UCSD-AML1 (cell line): ENCODE data around the gene EMCN.
"Not testable (repeated sequence)": the region's sequence is repeated elsewhere in the genome, so short reads cannot be mapped to it uniquely, and the experiment has no call there.

Experiments
- DNase-seq: peaks from one replicate; lab custom pipeline; 2025; ENCODE audit not compliant: unreplicated experiment; lab: John Stamatoyannopoulos, UW

EMCN gene

DNA sequence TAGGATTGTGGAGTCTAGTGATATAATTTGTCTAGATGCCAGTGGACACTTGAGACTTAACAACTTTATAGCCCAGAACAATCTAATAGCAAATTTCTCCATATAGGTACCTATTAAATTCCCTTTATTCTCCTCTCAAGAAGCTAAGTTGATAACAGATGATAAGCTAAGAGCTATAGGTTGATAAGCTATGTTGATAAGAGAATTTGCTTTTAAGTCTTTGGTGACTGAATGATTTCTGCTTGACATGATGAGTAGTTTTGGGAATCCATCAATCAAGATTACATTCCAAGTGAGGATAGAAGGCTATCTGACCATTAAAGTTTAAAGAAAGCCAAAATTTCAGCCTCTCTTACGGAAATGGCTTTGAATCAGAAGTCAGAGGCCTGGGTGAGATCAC, 131.6 kb downstream of the EMCN start:
- DNase-seq, result no peak

DNA sequence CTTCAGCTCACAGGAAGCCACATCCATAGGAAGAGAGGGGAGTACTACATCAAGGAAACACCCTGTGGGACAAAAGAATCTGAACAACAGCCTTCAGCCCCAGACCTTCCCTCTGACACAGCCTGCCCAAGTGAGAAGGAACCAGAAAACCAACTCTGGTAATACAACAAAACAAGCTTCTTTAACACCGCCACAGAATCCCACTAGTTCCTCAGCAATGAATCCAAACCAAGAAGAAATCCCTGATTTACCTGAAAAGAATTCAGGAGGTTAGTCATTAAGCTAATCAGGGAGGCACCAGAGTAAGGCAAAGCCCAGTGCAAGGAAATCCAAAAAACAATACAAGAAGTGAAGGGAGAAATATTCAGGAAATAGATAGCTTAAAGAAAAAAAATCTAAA, 137.4 kb downstream of the EMCN start:
- DNase-seq, result not testable (repeated sequence)

DNA sequence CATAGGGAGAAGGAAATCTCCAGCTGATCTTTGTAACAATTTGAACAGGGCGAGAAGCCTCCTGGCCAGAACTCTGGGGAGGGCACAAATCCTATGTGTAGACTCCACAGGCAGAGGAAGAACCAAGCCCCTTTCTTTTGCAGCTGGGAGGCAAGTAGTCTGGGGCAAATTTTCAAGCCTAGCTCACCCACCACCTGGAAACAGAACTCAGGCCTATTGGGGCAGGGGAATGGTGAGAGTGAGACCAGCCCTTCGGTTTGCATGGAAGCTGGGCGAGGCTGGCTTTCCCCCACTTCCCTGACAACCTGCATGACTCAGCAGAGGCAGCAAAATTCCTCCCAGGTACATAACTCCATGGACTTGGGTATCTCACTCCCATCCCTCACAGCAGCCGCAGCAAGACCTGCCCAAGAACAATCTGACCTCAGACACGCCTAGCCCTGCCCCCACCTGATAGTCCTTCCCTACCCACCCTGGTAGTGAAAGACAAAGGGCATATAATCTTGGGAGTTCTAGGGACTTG, 138.2 kb downstream of the EMCN start:
- no peak for DNase-seq

DNA sequence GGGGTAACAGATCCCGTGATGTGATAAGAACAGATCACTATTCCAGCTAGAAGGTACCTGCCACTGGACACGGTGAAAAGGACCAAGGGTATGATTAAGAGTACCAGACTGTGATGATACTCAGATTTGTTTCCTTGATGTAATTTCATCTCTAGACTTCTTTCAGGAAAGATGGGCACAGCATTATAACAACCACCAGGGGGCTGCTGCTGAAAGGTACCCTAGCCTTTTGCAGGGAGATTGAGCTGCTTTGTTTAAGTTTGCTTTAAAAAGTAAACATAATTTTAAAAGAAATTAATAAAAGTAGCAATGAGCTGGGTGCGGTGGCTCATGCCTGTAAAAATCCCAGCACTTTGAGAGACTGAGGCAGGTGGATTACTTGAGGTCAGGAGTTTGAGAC, 145.4 kb downstream of the EMCN start:
- DNase-seq, result no peak

DNA sequence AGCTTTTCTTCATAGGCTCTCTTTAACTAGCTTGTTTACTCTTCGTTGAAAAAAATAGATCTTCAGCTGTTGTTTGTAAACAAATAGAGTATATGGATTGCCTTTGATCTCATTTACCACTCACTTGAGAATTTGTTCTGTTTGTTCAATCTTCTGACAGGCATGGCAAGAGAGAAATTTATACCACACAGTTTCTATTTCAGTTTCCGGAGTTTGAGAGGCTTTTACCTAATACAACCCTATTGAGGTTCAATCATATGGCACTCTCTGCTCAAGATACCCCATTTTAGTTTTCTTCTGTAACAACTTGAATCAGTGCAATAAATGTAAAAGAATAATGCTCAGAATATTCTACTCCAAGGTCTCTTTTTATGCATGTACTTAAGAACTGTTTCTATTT, 148.0 kb downstream of the EMCN start:
- no peak for DNase-seq

DNA sequence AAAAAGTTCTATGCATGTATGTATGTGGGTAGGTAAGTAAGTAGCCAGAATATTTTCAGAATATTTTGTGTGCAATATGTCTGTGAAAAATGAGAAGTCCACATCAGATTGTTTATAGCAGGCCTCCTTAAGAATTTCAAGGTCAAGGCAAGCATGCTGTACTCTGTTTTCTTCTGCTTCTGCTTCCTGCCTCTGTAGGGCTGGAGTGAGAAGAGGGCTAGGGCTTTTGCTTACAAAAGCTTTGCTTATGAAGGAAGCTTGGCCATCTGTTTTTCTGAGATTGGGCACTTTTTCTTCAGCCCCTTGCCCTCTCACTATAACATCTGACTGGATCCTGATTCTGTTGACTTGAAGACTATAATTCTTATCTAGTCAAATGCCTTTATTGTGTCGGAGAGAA, 150.4 kb downstream of the EMCN start:
- peak; percentile 5 for DNase-seq

DNA sequence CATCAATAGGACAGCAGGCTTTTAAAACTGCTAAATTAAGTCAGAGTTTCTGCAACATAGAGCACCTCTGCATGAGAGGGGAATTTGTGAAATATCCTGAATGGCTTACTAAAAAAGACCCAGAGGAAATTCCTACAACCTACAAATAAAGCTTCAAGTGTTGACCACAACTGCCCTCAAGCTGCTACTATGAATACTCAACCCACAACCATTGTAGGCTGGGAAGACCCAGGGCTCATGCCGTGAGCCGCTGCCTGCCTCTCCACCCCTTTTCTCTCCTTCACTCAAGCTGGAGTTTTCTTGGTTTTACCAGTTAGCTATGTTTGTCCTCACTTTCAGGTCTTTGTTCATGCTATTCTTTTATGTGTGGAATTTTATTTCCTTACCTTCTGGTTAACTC, 151.6 kb downstream of the EMCN start:
- peak; percentile 11 for DNase-seq

DNA sequence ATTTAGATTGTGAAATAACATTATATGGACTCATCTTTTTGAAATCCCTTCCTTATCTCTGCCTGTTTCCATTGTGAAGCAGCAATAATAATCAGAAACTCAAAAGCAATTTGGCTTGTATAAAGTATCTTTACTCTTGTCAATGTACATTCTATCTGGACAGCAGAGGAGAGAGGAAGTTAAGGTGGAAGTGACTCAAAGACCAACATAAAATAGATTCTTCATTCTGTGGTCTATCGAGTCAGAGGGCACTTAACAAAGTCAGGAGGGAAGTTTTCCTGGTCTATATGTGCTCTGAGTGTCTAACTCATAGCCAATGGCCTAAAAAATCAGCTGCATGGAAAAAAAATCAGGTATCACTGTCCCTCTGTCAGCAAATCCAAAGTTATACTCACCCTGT, 155.5 kb downstream of the EMCN start:
- no peak for DNase-seq

DNA sequence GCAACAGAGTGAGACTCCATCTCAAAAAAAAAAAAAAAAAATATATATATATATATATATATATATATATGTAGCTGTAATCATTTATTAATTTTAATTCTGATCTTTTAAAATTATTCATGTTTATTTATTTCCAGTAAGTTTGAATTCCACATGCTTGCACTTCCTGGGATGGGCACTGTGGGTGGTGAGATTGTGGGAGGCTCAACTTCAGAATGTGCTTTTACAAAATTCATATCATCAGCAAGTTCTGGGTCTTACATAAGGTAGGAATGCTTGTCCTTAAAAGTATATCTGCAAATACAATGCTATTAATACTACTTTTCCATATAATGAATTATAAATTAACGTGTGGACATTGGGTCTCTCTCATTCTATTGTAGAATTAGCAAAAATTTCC, 156.5 kb downstream of the EMCN start:
- DNase-seq, result no peak

DNA sequence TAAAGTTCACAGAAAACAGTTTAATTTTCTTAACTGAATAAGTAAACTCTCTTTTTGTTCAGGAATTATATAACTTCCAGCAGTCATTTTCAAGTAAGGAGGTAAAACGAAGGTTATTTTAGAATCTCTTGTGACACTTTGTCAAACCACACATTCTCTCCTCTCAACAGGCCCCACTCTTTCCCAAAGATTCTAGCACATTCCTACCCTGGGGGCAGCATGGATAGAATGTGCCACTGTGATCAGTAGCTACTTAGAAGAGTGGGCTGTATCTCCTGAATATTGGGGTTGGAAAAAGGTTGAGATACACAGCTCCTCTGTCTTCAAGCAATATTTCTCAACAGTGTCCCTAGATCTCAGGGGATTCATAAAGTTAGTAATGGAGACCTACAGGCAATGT, 157.6 kb downstream of the EMCN start:
- DNase-seq, result no peak

DNA sequence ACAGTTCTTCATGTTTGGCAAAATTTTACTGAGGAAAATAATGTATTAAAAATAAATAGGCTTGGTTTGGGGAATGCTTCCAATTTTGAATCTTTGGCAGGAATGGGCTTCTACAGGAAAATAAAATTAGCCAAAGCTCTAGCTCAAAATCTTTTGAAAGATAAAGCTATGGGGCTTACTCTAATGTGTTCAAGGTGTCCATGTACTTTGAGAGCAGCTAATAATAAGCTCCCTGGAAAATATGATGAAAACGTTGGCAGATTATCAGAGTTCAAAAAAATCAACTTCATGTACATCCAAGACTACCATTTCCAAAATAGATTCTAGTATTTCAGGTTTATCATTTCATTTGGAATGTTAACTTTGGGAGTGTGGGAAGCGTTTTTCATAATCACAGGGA, 158.4 kb downstream of the EMCN start:
- no peak for DNase-seq

DNA sequence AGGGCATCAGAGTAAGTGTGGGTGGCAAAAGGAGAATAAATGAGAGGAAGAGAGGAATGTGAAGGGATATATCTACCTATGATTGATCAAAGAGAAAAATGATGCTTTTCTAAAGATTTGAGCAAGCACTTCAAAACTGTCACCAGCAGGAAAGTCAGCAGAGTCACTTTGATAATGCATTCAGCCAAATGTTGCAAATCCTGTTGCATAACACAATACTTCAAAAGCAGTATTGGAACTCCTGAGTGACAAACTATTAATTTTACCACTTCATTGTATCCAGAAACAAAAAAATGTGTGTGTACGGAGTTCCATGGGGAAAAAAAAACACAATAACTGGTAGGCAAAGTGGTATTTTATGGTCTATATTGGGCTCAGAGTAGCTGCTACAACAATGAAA, 160.3 kb downstream of the EMCN start:
- no peak for DNase-seq

DNA sequence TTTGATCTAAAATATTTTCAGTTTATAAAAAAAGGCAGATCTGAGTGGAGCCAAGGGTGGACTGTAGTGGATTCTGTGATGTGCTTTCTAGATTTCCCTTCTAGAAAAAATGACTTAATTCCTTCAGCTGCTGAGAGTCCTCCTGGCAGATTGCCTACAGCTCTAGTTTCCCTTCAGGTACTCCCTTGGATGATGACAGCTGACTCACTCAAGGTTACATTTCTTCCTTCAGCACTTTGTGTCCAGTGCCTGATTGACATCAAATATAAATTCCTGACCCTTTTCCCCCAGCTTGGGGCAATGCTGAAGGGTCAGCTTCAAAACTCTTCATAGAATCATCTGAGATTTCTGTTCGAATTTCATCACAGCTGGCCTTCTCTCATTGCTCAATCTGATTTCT, 161.7 kb downstream of the EMCN start:
- DNase-seq, result no peak

DNA sequence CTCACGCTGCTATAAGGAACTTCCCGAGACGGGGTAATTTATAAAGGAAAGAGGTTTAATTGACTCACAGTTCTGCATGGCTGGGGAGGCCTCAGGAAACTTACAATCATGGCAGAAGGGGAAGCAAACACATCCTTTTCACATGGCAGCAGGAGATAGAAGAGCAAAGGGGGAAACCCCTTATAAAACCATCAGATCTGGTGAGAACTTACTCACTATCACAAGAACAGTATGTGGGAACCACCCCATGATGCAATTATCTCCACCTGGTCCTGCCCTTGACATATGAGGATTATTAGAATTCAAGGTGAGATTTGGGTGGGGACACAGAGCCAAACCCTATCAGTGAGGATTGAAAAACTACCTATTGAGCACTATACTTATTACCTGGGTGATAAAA, 165.5 kb downstream of the EMCN start:
- not testable (repeated sequence) for DNase-seq

DNA sequence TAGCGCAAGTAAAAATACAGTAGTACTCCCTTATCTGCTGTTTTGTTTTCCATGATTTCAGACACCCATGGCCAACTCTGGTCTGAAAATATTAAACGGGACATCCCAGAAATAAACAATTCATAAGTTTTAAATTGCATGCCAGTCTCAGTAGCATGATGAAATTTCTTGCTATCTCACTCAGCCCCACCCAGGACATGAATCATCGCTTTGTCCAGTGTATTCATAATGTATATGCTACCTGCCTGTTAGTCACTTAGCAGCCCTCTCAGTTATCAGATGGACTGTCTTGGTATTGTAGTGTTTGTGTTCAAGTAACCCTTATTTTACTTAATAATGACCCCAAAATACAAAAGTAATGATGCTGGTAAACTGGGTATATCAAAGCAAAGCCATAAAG, 169.3 kb downstream of the EMCN start:
- no peak for DNase-seq

DNA sequence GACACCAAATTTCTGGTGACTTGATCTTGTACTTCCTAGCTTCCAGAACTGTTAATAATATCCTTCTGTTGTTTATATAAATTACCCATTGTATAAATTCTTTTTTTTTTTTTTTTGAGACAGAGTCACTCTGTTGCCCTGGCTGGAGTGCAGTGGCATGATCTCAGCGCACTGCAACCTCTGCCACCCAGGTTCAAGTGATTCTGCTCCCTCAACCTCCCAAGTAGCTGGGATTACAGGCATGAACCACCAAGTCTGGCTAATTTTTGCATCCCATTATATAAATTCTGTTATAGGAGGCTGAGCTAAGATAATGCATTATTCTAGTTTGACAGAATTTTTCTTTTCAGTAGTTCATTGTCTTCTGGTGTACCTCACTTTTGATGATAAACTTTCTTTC, 170.6 kb downstream of the EMCN start:
- DNase-seq, result no peak

DNA sequence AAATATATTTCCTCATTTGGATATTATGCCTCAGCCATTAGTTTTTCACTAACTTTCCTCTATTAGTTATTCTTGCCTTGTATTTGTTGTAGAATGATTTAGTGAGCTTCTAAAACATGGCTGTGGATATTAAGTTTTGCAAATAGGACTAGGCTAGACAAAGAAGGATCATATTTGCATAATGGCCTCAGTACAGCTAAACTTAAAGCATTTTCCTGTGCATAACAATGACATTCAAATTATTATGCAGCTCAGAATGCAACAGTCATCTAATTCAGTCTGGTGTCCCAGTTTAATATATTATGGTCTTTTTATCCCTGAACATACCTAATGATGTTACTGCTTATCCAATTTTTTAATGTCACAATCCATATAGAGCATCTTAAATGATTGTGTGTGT, 172.2 kb downstream of the EMCN start:
- no peak for DNase-seq
